GM23338 (cell line): ENCODE results near the gene VOPP1. TPM values are rescaled to one million over a fixed set of nuclear protein-coding genes. Genes with fewer than 3 reads are reported as not detected.

ENCODE experiments used
- ATAC-seq: fragments of 200-7000 bp; cut with Tn5 transposase; 3 replicates; pipeline ENCODE4 v1.9.1; 2020
- DNase-seq: peaks from one replicate; pipeline ENCODE4 v3.0.0-alpha.2; 2015; ENCODE audit warnings: low spot score
- H2AFZ ChIP-seq: fragments of 200-600 bp; sonication (generic); 2 replicates; pipeline ENCODE4 v1.8.0; 2016; ENCODE audit warnings: antibody characterized with exemption, mild to moderate bottlenecking, moderate library complexity
- H3F3A ChIP-seq: fragments of 200-600 bp; sonication (generic); replicated peaks from 2 replicates; pipeline ENCODE4 v1.8.0; 2017; ENCODE audit warnings: antibody characterized with exemption, mixed run types, low read depth
- H3K27ac ChIP-seq: fragments of 200-600 bp; sonication (generic); 2 replicates; pipeline ENCODE4 v1.6.1; 2016; ENCODE audit warnings: low read depth
- H3K27me3 ChIP-seq: fragments of 200-600 bp; sonication (generic); 2 replicates; pipeline ENCODE4 v1.8.0; 2016; ENCODE audit warnings: mild to moderate bottlenecking, mixed run types, moderate library complexity; ENCODE audit not compliant: insufficient read depth
- H3K36me3 ChIP-seq: fragments of 200-600 bp; sonication (generic); 2 replicates; pipeline ENCODE4 v1.8.0; 2016; ENCODE audit warnings: mild to moderate bottlenecking; ENCODE audit not compliant: insufficient read depth
- H3K4me1 ChIP-seq: fragments of 200-600 bp; sonication (generic); 2 replicates; pipeline ENCODE4 v1.8.0; 2016; ENCODE audit warnings: mild to moderate bottlenecking, moderate library complexity; ENCODE audit not compliant: insufficient read depth
- H3K4me2 ChIP-seq: fragments of 200-600 bp; sonication (generic); 2 replicates; pipeline ENCODE4 v1.7.1; 2017; ENCODE audit warnings: mixed run types
- H3K4me3 ChIP-seq: fragments of 200-600 bp; sonication (generic); 2 replicates; pipeline ENCODE4 v1.6.1; 2016; ENCODE audit warnings: mixed run types
- H3K79me2 ChIP-seq: fragments of 200-600 bp; sonication (generic); replicated peaks from 2 replicates; pipeline ENCODE4 v1.8.0; 2017; ENCODE audit warnings: mild to moderate bottlenecking; ENCODE audit not compliant: insufficient read depth
- H3K9me2 ChIP-seq: fragments of 200-600 bp; sonication (generic); 2 replicates; pipeline ENCODE4 v1.8.0; 2017; ENCODE audit not compliant: insufficient read depth
- H4K20me1 ChIP-seq: fragments of 200-600 bp; sonication (generic); replicated peaks from 2 replicates; pipeline ENCODE4 v1.8.0; 2017; ENCODE audit warnings: mild to moderate bottlenecking; ENCODE audit not compliant: insufficient read depth
- H3K27ac Mint-ChIP-seq: 2 replicates; pipeline ENCODE4 v1.8.0; 2020; ENCODE audit warnings: inconsistent platforms, mild to moderate bottlenecking, moderate library complexity, mixed read lengths
- H3K27me3 Mint-ChIP-seq: 3 replicates; pipeline ENCODE4 v1.8.0; 2022; ENCODE audit warnings: low read depth, mild to moderate bottlenecking, moderate library complexity, mixed read lengths, inconsistent platforms; ENCODE audit not compliant: insufficient read depth, poor library complexity
- H3K36me3 Mint-ChIP-seq: 3 replicates; pipeline ENCODE4 v1.8.0; 2021; ENCODE audit warnings: low read depth, mild to moderate bottlenecking, inconsistent platforms, moderate library complexity, mixed read lengths
- H3K4me1 Mint-ChIP-seq: 3 replicates; pipeline ENCODE4 v1.8.0; 2020; ENCODE audit warnings: mild to moderate bottlenecking, inconsistent platforms, mixed read lengths
- H3K4me3 Mint-ChIP-seq: 3 replicates; pipeline ENCODE4 v1.8.0; 2021; ENCODE audit warnings: moderate library complexity, mild to moderate bottlenecking, inconsistent platforms, mixed read lengths
- H3K9me3 Mint-ChIP-seq: 3 replicates; pipeline ENCODE4 v1.8.0; 2020; ENCODE audit warnings: moderate library complexity, mild to moderate bottlenecking, inconsistent platforms, mixed read lengths
- CTCF ChIP-seq, 2 experiments: fragments of 200-600 bp in 1 of 2; sonication (generic) in 1 of 2; conservative IDR thresholded peaks; 2 replicates each; pipeline versions ENCODE4 v1.5.1 to v1.6.1; 2016 to 2017; ENCODE audit warnings: antibody characterized with exemption in 2 of 2, low read depth in 2 of 2, mild to moderate bottlenecking in 2 of 2, moderate library complexity in 1 of 2
- ETS1 ChIP-seq: IDR thresholded peaks from 2 replicates; pipeline ENCODE4 v1.6.1; 2016; ENCODE audit warnings: antibody characterized with exemption
- EZH2 ChIP-seq: fragments of 200-600 bp; sonication (generic); IDR thresholded peaks from one replicate; pipeline ENCODE4 v1.8.0; 2017; ENCODE audit warnings: antibody characterized with exemption, mild to moderate bottlenecking, low read depth; ENCODE audit not compliant: unreplicated experiment
- EZH2phosphoT487 ChIP-seq: fragments of 200-600 bp; sonication (generic); IDR thresholded peaks from one replicate; pipeline ENCODE4 v1.8.1; 2018; ENCODE audit warnings: antibody characterized with exemption; ENCODE audit not compliant: unreplicated experiment
- JUNB ChIP-seq: IDR thresholded peaks from one replicate; pipeline ENCODE4 v1.6.1; 2016; ENCODE audit warnings: antibody characterized with exemption; ENCODE audit not compliant: unreplicated experiment
- POLR2AphosphoS5 ChIP-seq: IDR thresholded peaks from 2 replicates; pipeline ENCODE4 v1.6.1; 2016; ENCODE audit warnings: antibody characterized with exemption, low read depth
- REST ChIP-seq: IDR thresholded peaks from one replicate; pipeline ENCODE4 v1.6.1; 2018; ENCODE audit warnings: antibody characterized with exemption; ENCODE audit not compliant: unreplicated experiment
- STAT1 ChIP-seq: IDR thresholded peaks from one replicate; pipeline ENCODE4 v1.6.1; 2016; ENCODE audit warnings: antibody characterized with exemption; ENCODE audit not compliant: unreplicated experiment
- ZNF331 ChIP-seq: fragments of 250-450 bp; sonication (Bioruptor Pico); IDR thresholded peaks from 2 replicates; pipeline ENCODE4 v1.5.0; 2020; ENCODE audit warnings: low read depth, mild to moderate bottlenecking, moderate library complexity
- ZNF462 ChIP-seq: fragments of 250-450 bp; sonication (Bioruptor Pico); IDR thresholded peaks from 2 replicates; pipeline ENCODE4 v1.5.0; 2020; ENCODE audit warnings: mild to moderate bottlenecking, moderate library complexity
- polyA plus RNA-seq: library from polyadenylated mRNA; unstranded; fragments of >200 nt; fragmentation: Nextera tagmentation; extraction: Ambion mirVana; gene quantifications from 2 replicates; pipeline ENCODE4 v1.2.1, GENCODE V29; 2016
- total RNA-seq: library from RNA; depleted of rRNA; stranded (reverse); fragments of >200 nt; shearing (Covaris generic); gene quantifications from 2 replicates; pipeline ENCODE4 v1.2.3, GENCODE V29; 2014

The VOPP1 gene
- total and polyA plus RNA-seq, 2 experiments from 2014 or later, result 28.2 to 73.7 TPM

- H3K27me3 ChIP-seq, result no peaks in the 10 kb centered on the region
- no peak overlapping the region for H3K4me3 ChIP-seq
- H3K79me2 ChIP-seq, result no peaks in the 10 kb centered on the region
- no peaks in the 10 kb centered on the region for H3F3A ChIP-seq
- H2AFZ ChIP-seq, result no peak overlapping the region
- Mint-ChIP-seq H3K4me3 (no peak overlapping the region), H3K9me3 (no peaks in the 10 kb centered on the region; the same call in 2 of the 3 replicates), H3K27me3 (peaks cover 6% of the 10 kb centered on the region), H3K36me3 (peaks cover 5% of the 10 kb centered on the region; the same call in 2 of the 3 replicates), H3K4me1 (peaks cover 24% of the 10 kb centered on the region), H3K27ac (no peak overlapping the region; the same call in 1 of the 2 replicates)
- no peak overlapping the region for H3K27ac ChIP-seq
- no peaks in the 10 kb centered on the region for H3K36me3 ChIP-seq
- ATAC-seq (no peak), DNase-seq (no peak)
- H3K9me2 ChIP-seq, result no peaks in the 10 kb centered on the region
- peaks cover 9% of the 10 kb centered on the region; the same call in 1 of the 2 replicates for H4K20me1 ChIP-seq
- TF ChIP-seq ETS1 (no peak), ZNF462 (CRISPR knock-in tag) (no peak), REST (no peak), POLR2AphosphoS5 (no peak), ZNF331 (CRISPR knock-in tag) (no peak), CTCF (conservative IDR thresholded peaks at IDR 0.05; ENCODE audit: low read depth in 2 of 2) (no peak), EZH2 (no peak), JUNB (no peak), EZH2phosphoT487 (no peak), STAT1 (no peak)
- no peak overlapping the region for H3K4me2 ChIP-seq
- peaks cover 6% of the 10 kb centered on the region; the same call in 1 of the 2 replicates for H3K4me1 ChIP-seq
Measured at GRCh38 chr7:55476852-55477780, 95.2 kb downstream of the VOPP1 start.
